AG04450 (cell line): ENCODE data around the gene TLR5. TPM values are rescaled to one million over a fixed set of nuclear protein-coding genes. Genes with fewer than 3 reads are reported as not detected.

Source experiments
- CTCF ChIA-PET: fragments of 300-600, 350-600 bp; formaldehyde crosslinking; extraction: SDS; loops from one replicate; lab custom pipeline; 2022; ENCODE audit warnings: antibody characterized with exemption, inconsistent platforms; lab: Charles Lee
- POLR2A ChIA-PET: fragments of 350-600 bp; formaldehyde crosslinking; extraction: SDS; loops from one replicate; lab custom pipeline; 2021; ENCODE audit warnings: antibody characterized with exemption, inconsistent platforms; lab: Yijun Ruan, JAX
- DNase-seq: peaks from one replicate; pipeline ENCODE4 v3.0.0-alpha.2; 2011; ENCODE audit warnings: low read depth, low spot score
- H3K27ac ChIP-seq: one replicate; pipeline ENCODE4 v1.5.1; 2012; ENCODE audit warnings: low read depth, low read length, control low read depth
- H3K27me3 ChIP-seq: one replicate; pipeline ENCODE4 v1.6.0; 2012; ENCODE audit warnings: low read length; ENCODE audit not compliant: control insufficient read depth, insufficient read depth
- H3K4me3 ChIP-seq: 2 replicates; pipeline ENCODE4 v1.5.1; 2011; ENCODE audit warnings: mild to moderate bottlenecking, low read depth, low read length, control low read depth
- H3K9me3 ChIP-seq: 2 replicates; pipeline ENCODE4 v1.5.1; 2012; ENCODE audit warnings: low read length; ENCODE audit not compliant: control insufficient read depth, insufficient read depth
- CTCF ChIP-seq: IDR thresholded peaks from 2 replicates; pipeline ENCODE4 v1.5.1; 2011; ENCODE audit warnings: low read depth, low read length, control low read depth, inconsistent platforms
- polyA plus RNA-seq: library from polyadenylated mRNA; depleted of rRNA; stranded (reverse); fragments of >200 nt; gene quantifications from 2 replicates; pipeline ENCODE4 v1.2.3, GENCODE V29; 2011

The TLR5 gene
- polyA plus RNA-seq, 1 experiment: 0.07 TPM

- TF ChIP-seq CTCF: no peak
- no peak overlapping the region for H3K27ac ChIP-seq
- H3K27me3 ChIP-seq: peaks cover 13% of the 10 kb centered on the region
- no peak overlapping the region for H3K4me3 ChIP-seq
- POLR2A ChIA-PET: no interaction called here
- no peaks in the 10 kb centered on the region for H3K9me3 ChIP-seq
- no peak for DNase-seq
- CTCF ChIA-PET: interaction anchor here (1.7 to 8.4 kb wide), 3 partner anchors 8 to 546 kb away, joined by 5 to 225 read pairs (median 144); no protein-coding TSS in a partner anchor
Measured at GRCh38 chr1:223136086-223136485, 7.0 kb downstream of the TLR5 start.

GRCh38 chr1:223135176-223135942 lies 7.7 kb downstream of the TLR5 start:
- Histone ChIP-seq H3K4me3 (no peak overlapping the region), H3K27ac (no peak overlapping the region), H3K9me3 (no peaks in the 10 kb centered on the region), H3K27me3 (peaks cover 17% of the 10 kb centered on the region)
- no peak for TF ChIP-seq CTCF
- DNase-seq: no peak
- CTCF ChIA-PET: interaction anchor here (1.3 to 8.4 kb wide), 3 partner anchors 13 to 547 kb away, joined by 4 to 225 read pairs (median 144); no protein-coding TSS in a partner anchor
- POLR2A ChIA-PET: interaction anchor here (0.6 kb wide), 1 partner anchor 95 kb away, joined by 3 read pairs; no protein-coding TSS in a partner anchor

- Histone ChIP-seq H3K27ac (no peak overlapping the region), H3K4me3 (peak overlapping the region; percentile 46), H3K27me3 (peaks cover 25% of the 10 kb centered on the region), H3K9me3 (no peaks in the 10 kb centered on the region)
- ChIA-PET POLR2A (interaction anchor here (1.0 kb wide), 1 partner anchor 97 kb away, joined by 5 read pairs; no protein-coding TSS in a partner anchor), CTCF (interaction anchor here (0.6 to 8.4 kb wide), 98 partner anchors 10 to 1961 kb away, joined by 3 to 225 read pairs (median 4); partner anchors contain the start of genes CCDC185, SUSD4 and TLR5)
- TF ChIP-seq CTCF: peak; percentile 98
- peak; percentile 57 for DNase-seq
Measured at GRCh38 chr1:223133824-223134435, 9.1 kb downstream of the TLR5 start.

- DNase-seq: no peak
- Histone ChIP-seq H3K4me3 (no peak overlapping the region), H3K27me3 (peaks cover 25% of the 10 kb centered on the region), H3K27ac (no peak overlapping the region), H3K9me3 (no peaks in the 10 kb centered on the region)
- no peak for TF ChIP-seq CTCF
- POLR2A ChIA-PET: interaction anchor here (1.0 kb wide), 1 partner anchor 97 kb away, joined by 5 read pairs; no protein-coding TSS in a partner anchor
- CTCF ChIA-PET: interaction anchor here (0.6 to 8.4 kb wide), 92 partner anchors 10 to 1962 kb away, joined by 3 to 225 read pairs (median 4); partner anchors contain the start of genes CCDC185, SUSD4 and TLR5
Measured at GRCh38 chr1:223133306-223133823, 9.7 kb downstream of the TLR5 start.
